MM.1S (cell line): ENCODE results near the gene DEPDC7.

Experiments
- DNase-seq: peaks from one replicate; pipeline ENCODE4 v3.0.0-alpha.2; 2015
- H2AFZ ChIP-seq: fragments of 300-600 bp; sonication (generic); 2 replicates; pipeline ENCODE4 v1.6.0; 2016; ENCODE audit warnings: antibody characterized with exemption, low read length
- H3F3A ChIP-seq: fragments of 300-600 bp; sonication (generic); 2 replicates; pipeline ENCODE4 v1.6.1; 2016; ENCODE audit warnings: mild to moderate bottlenecking, antibody characterized with exemption, low read length, moderate library complexity, mixed read lengths; ENCODE audit not compliant: insufficient read depth
- H3K27ac ChIP-seq: fragments of 300-600 bp; sonication (generic); 2 replicates; pipeline ENCODE4 v1.5.1; 2016; ENCODE audit warnings: mild to moderate bottlenecking, low read length
- H3K27me3 ChIP-seq: fragments of 300-600 bp; sonication (generic); replicated peaks from 2 replicates; pipeline ENCODE4 v1.6.0; 2016; ENCODE audit warnings: low read length; ENCODE audit not compliant: insufficient read depth
- H3K36me3 ChIP-seq: fragments of 300-600 bp; sonication (generic); replicated peaks from 2 replicates; pipeline ENCODE4 v1.6.1; 2016; ENCODE audit warnings: mild to moderate bottlenecking, low read length, mixed read lengths; ENCODE audit not compliant: insufficient read depth
- H3K4me1 ChIP-seq: fragments of 300-600 bp; sonication (generic); 2 replicates; pipeline ENCODE4 v1.6.1; 2016; ENCODE audit warnings: low read length, mixed read lengths
- H3K4me2 ChIP-seq: fragments of 300-600 bp; sonication (generic); 2 replicates; pipeline ENCODE4 v1.6.0; 2016; ENCODE audit warnings: low read depth, low read length
- H3K4me3 ChIP-seq: fragments of 300-600 bp; sonication (generic); 2 replicates; pipeline ENCODE4 v1.5.1; 2016; ENCODE audit warnings: low read length, mixed read lengths
- H3K79me2 ChIP-seq: fragments of 300-600 bp; sonication (generic); 2 replicates; pipeline ENCODE4 v1.6.1; 2016; ENCODE audit warnings: mixed run types, low read length, mixed read lengths
- H3K9ac ChIP-seq: fragments of 300-600 bp; sonication (generic); 2 replicates; pipeline ENCODE4 v1.6.1; 2016; ENCODE audit warnings: low read length, mixed read lengths
- H3K9me2 ChIP-seq: fragments of 300-600 bp; sonication (generic); replicated peaks from 2 replicates; pipeline ENCODE4 v1.6.1; 2016; ENCODE audit warnings: mild to moderate bottlenecking, low read length, mixed read lengths; ENCODE audit not compliant: insufficient read depth
- H3K9me3 ChIP-seq: fragments of 300-600 bp; sonication (generic); replicated peaks from 2 replicates; pipeline ENCODE4 v1.6.1; 2016; ENCODE audit warnings: mild to moderate bottlenecking, low read length, mixed read lengths; ENCODE audit not compliant: insufficient read depth
- H4K20me1 ChIP-seq: fragments of 300-600 bp; sonication (generic); 2 replicates; pipeline ENCODE4 v1.6.1; 2016; ENCODE audit warnings: mild to moderate bottlenecking, low read length, moderate library complexity, mixed read lengths; ENCODE audit not compliant: insufficient read depth
- CTCF ChIP-seq: fragments of 300-600 bp; sonication (generic); IDR thresholded peaks from 2 replicates; pipeline ENCODE4 v1.5.1; 2016; ENCODE audit warnings: antibody characterized with exemption, low read length, mixed read lengths
- EZH2 ChIP-seq: fragments of 300-600 bp; sonication (generic); optimal IDR thresholded peaks from 2 replicates; pipeline ENCODE3; 2017; ENCODE audit warnings: low read depth, mild to moderate bottlenecking, antibody characterized with exemption, low read length, mixed read lengths
- EZH2phosphoT487 ChIP-seq: fragments of 300-600 bp; sonication (generic); IDR thresholded peaks from 2 replicates; pipeline ENCODE4 v1.6.1; 2018; ENCODE audit warnings: antibody characterized with exemption, low read length

DEPDC7 gene

GRCh38 chr11:32982626-32983025, 33.1 kb upstream of the DEPDC7 start:
- H3K27me3 ChIP-seq = no peaks in the 10 kb centered on the region
- H4K20me1 ChIP-seq = no peaks in the 10 kb centered on the region
- H3K4me1 ChIP-seq = no peaks in the 10 kb centered on the region
- no peak overlapping the region for H3K4me3 ChIP-seq
- no peaks in the 10 kb centered on the region for H3K9me2 ChIP-seq
- DNase-seq = no peak
- H3K79me2 ChIP-seq = no peaks in the 10 kb centered on the region
- no peak overlapping the region for H2AFZ ChIP-seq
- H3K9ac ChIP-seq = no peak overlapping the region
- H3K9me3 ChIP-seq = no peaks in the 10 kb centered on the region
- no peak overlapping the region for H3K27ac ChIP-seq
- H3K4me2 ChIP-seq = no peak overlapping the region
- H3K36me3 ChIP-seq = no peaks in the 10 kb centered on the region
- no peaks in the 10 kb centered on the region for H3F3A ChIP-seq
- no peak for TF ChIP-seq EZH2
- TF ChIP-seq CTCF = no peak
- no peak for TF ChIP-seq EZH2phosphoT487

GRCh38 chr11:32983506-32983905, 32.2 kb upstream of the DEPDC7 start:
- H3K27ac ChIP-seq = no peak overlapping the region
- no peaks in the 10 kb centered on the region for H3K9me3 ChIP-seq
- H4K20me1 ChIP-seq = no peaks in the 10 kb centered on the region
- H3K9me2 ChIP-seq = no peaks in the 10 kb centered on the region
- no peak overlapping the region for H3K4me3 ChIP-seq
- no peaks in the 10 kb centered on the region for H3K79me2 ChIP-seq
- H3F3A ChIP-seq = no peaks in the 10 kb centered on the region
- H2AFZ ChIP-seq = no peak overlapping the region
- H3K4me2 ChIP-seq = no peak overlapping the region
- H3K9ac ChIP-seq = no peak overlapping the region
- no peaks in the 10 kb centered on the region for H3K4me1 ChIP-seq
- H3K36me3 ChIP-seq = no peaks in the 10 kb centered on the region
- no peak for DNase-seq
- no peaks in the 10 kb centered on the region for H3K27me3 ChIP-seq
- TF ChIP-seq EZH2 = no peak
- no peak for TF ChIP-seq CTCF
- no peak for TF ChIP-seq EZH2phosphoT487

GRCh38 chr11:32985600-32985999, 30.1 kb upstream of the DEPDC7 start:
- Histone ChIP-seq H4K20me1 (no peaks in the 10 kb centered on the region), H3K9ac (no peak overlapping the region), H3K79me2 (no peaks in the 10 kb centered on the region), H3K4me1 (no peaks in the 10 kb centered on the region), H3F3A (no peaks in the 10 kb centered on the region), H2AFZ (no peak overlapping the region), H3K9me2 (no peaks in the 10 kb centered on the region), H3K4me3 (no peak overlapping the region), H3K27ac (no peak overlapping the region), H3K27me3 (no peaks in the 10 kb centered on the region), H3K36me3 (no peaks in the 10 kb centered on the region), H3K4me2 (no peak overlapping the region), H3K9me3 (no peaks in the 10 kb centered on the region)
- DNase-seq = no peak
- TF ChIP-seq CTCF = no peak
- TF ChIP-seq EZH2phosphoT487 = no peak
- TF ChIP-seq EZH2 = no peak

GRCh38 chr11:32987851-32988250, 27.8 kb upstream of the DEPDC7 start:
- Histone ChIP-seq H3K9ac (no peak overlapping the region), H3K27me3 (no peaks in the 10 kb centered on the region), H3K9me3 (no peaks in the 10 kb centered on the region), H3K9me2 (no peaks in the 10 kb centered on the region), H3K4me3 (no peak overlapping the region), H3F3A (no peaks in the 10 kb centered on the region), H3K27ac (no peak overlapping the region), H3K4me2 (no peak overlapping the region), H3K79me2 (no peaks in the 10 kb centered on the region), H4K20me1 (no peaks in the 10 kb centered on the region), H3K36me3 (no peaks in the 10 kb centered on the region), H2AFZ (no peak overlapping the region), H3K4me1 (no peaks in the 10 kb centered on the region)
- no peak for DNase-seq
- TF ChIP-seq CTCF (no peak), EZH2 (no peak), EZH2phosphoT487 (no peak)
